ENCODE results near the gene PRAMEF11. TPM values are rescaled to one million over a fixed set of nuclear protein-coding genes. Genes with fewer than 3 reads are reported as not detected.

PRAMEF11 gene
- total and polyA plus RNA-seq, 2 of the 8 experiments (the other 6 are each of a cell fraction or from before 2014, with no cell fraction given): not detected

DNA sequence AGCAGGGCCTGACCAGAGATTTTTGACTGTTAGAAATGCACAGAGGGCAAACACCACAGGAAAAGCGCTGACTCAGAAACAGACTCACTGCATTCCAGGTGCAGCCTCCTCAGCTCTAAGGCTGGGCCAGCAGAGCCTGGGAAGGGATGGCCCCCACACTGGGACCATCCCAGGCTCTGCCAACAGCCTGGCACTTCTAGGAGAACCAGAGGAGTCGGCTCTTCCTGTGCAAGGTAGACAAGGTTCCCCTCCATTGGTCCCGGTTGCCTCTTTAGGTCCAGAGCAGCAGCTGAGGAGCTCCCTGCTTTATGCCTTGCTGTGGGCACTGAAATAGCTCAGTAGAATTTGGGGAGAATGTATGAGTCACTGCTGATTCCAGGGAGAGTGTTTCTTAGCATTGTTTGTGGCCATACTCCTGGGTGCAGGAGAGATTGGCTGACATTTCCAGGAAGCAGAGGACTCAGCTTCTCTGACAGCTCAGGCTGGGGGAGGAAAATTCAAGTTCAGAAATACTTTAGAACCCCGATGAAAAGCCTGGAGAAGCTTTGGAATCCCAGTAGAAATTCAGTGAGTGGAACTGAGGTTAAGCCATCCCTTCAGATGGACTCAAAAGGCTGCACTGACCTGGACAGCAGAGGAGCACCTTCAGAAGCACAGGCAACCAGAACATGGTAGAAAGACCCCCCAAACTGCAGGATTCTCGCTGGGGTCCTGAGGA is 20.4 kb downstream of the PRAMEF11 start:
- H2BK5ac ChIP-seq (ENCODE audit: low read depth, low read length): no peak overlapping the region
- no peaks in the 10 kb centered on the region for H3K23me2 ChIP-seq (ENCODE audit: low read depth, low read length)
- no peaks in the 10 kb centered on the region for H3K27me3 ChIP-seq (replicated peaks in 1 of 4; ENCODE audit: control insufficient read depth in 3 of 4, extremely low read depth in 1 of 4, insufficient read depth in 3 of 4, low read length in 3 of 4)
- H3K27ac ChIP-seq (ENCODE audit: low read depth, low read length): no peak overlapping the region
- no peak overlapping the region for H3K4me3 ChIP-seq (ENCODE audit: extremely low read depth in 1 of 4, insufficient read depth in 2 of 4, low read depth in 3 of 4, low read length in 4 of 4)
- no peaks in the 10 kb centered on the region for H4K20me1 ChIP-seq (replicated peaks in 1 of 2; ENCODE audit: control insufficient read depth in 1 of 2, insufficient read depth in 2 of 2, low read length in 2 of 2)
- H2AFZ ChIP-seq (ENCODE audit: low read length): no peak overlapping the region
- H3K9ac ChIP-seq (replicated peaks in 1 of 4; ENCODE audit: extremely low read depth in 1 of 4, low read depth in 3 of 4, low read length in 3 of 4): no peak overlapping the region
- H3K4ac ChIP-seq (replicated peaks; ENCODE audit: insufficient read length, low read depth, low read length): no peak overlapping the region
- no peaks in the 10 kb centered on the region for H3K79me1 ChIP-seq (ENCODE audit: low read depth, low read length)
- H4K8ac ChIP-seq (ENCODE audit: extremely low read depth, insufficient read depth, low read length): no peak overlapping the region
- H2BK15ac ChIP-seq (ENCODE audit: low read length): no peak overlapping the region
- no peak overlapping the region for H2BK20ac ChIP-seq (ENCODE audit: low read length)
- no peak overlapping the region for H2AK5ac ChIP-seq (ENCODE audit: low read depth, low read length)
- no peaks in the 10 kb centered on the region for H3K79me2 ChIP-seq (ENCODE audit: control insufficient read depth in 1 of 2, insufficient read depth in 2 of 2, low read length in 2 of 2)
- peaks cover 27 to 61% of the 10 kb centered on the region in 2 experiments for H3K9me3 ChIP-seq (ENCODE audit: insufficient read depth in 2 of 2, low read depth in 1 of 2, low read length in 1 of 2)
- POLR2A ChIA-PET (ENCODE audit: partially characterized antibody): no interaction called here
- no peak overlapping the region for H3K4me2 ChIP-seq (ENCODE audit: insufficient read depth in 1 of 2, low read depth in 2 of 2, low read length in 2 of 2)
- H4K91ac ChIP-seq (replicated peaks; ENCODE audit: insufficient read length, low read length): no peak overlapping the region
- H2BK120ac ChIP-seq (replicated peaks; ENCODE audit: low read depth, low read length): no peak overlapping the region
- no peak for FAIRE-seq
- no peak overlapping the region for H3K23ac ChIP-seq (ENCODE audit: insufficient read length)
- WGBS, 2 experiments (ENCODE audit: extremely low coverage in 1 of 2, insufficient coverage in 1 of 2, insufficient read length in 1 of 2, insufficient replicate concordance in 2 of 2, low coverage in 1 of 2, low lambda C conversion rate in 2 of 2, missing lambda C conversion rate in 1 of 2): 65% methylated on average over 5 of the region's 5 CpGs; no CpG with 5 or more reads in 1 of the 2 experiments
- H3K4me1 ChIP-seq (replicated peaks in 1 of 4; ENCODE audit: control insufficient read depth in 3 of 4, insufficient read depth in 4 of 4, low read length in 3 of 4): no peaks in the 10 kb centered on the region
- no peak overlapping the region for H2BK12ac ChIP-seq (ENCODE audit: low read depth, low read length)
- CTCF ChIA-PET (ENCODE audit: partially characterized antibody): no interaction called here
- no peak overlapping the region for H3K18ac ChIP-seq (ENCODE audit: extremely low read depth, low read length)
- no peak for DNase-seq (ENCODE audit: low read depth in 1 of 2, low spot score in 2 of 2)
- no peaks in the 10 kb centered on the region for H3K36me3 ChIP-seq (ENCODE audit: control insufficient read depth in 2 of 4, insufficient read depth in 4 of 4, low read length in 3 of 4)
- no peak overlapping the region for H3K14ac ChIP-seq (ENCODE audit: insufficient read length)
- no peak overlapping the region for H4K5ac ChIP-seq (ENCODE audit: insufficient read length, low read depth, low read length)
- no peak overlapping the region for H3K56ac ChIP-seq (replicated peaks; ENCODE audit: insufficient read length, low read depth, low read length)
- TF ChIP-seq JUN (IDR thresholded peaks at IDR 0.05; ENCODE audit: low read depth, low read length): no peak
- TF ChIP-seq NANOG (IDR thresholded peaks at IDR 0.05; ENCODE audit: insufficient read depth, low read depth, low read length, poor library complexity, severe bottlenecking): no peak
- no peak for TF ChIP-seq BACH1 (IDR thresholded peaks at IDR 0.05; ENCODE audit: low read length)
- no peak for TF ChIP-seq RFX5 (IDR thresholded peaks at IDR 0.05; ENCODE audit: borderline replicate concordance, low read depth, low read length)
- no peak for TF ChIP-seq TCF12 (IDR thresholded peaks at IDR 0.05; ENCODE audit: low read depth, low read length)
- TF ChIP-seq EGR1 (IDR thresholded peaks at IDR 0.05; ENCODE audit: borderline replicate concordance, low read depth, low read length): no peak
- TF ChIP-seq SUZ12 (IDR thresholded peaks at IDR 0.05; ENCODE audit: low read length): no peak
- TF ChIP-seq KDM4A (IDR thresholded peaks at IDR 0.05; ENCODE audit: low read depth, low read length, severe bottlenecking): no peak
- TF ChIP-seq CEBPB (IDR thresholded peaks at IDR 0.05; ENCODE audit: low read depth, low read length): no peak
- no peak for TF ChIP-seq RAD21 (IDR thresholded peaks at IDR 0.05 in 1 of 2, conservative IDR thresholded peaks at IDR 0.05 in 1 of 2; ENCODE audit: low read depth in 2 of 2, low read length in 2 of 2)
- TF ChIP-seq, protein P1, sequence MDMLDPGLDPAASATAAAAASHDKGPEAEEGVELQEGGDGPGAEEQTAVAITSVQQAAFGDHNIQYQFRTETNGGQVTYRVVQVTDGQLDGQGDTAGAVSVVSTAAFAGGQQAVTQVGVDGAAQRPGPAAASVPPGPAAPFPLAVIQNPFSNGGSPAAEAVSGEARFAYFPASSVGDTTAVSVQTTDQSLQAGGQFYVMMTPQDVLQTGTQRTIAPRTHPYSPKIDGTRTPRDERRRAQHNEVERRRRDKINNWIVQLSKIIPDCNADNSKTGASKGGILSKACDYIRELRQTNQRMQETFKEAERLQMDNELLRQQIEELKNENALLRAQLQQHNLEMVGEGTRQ (IDR thresholded peaks at IDR 0.05; ENCODE audit: low read length): no peak
- no peak for TF ChIP-seq GTF2F1 (IDR thresholded peaks at IDR 0.05; ENCODE audit: borderline replicate concordance, low read depth, low read length)
